HEK293T (cell line): Measurements from ENCODE around the gene IRF2.

ENCODE experiments used
- BHLHE40 ChIP-seq: fragments of 450-650 bp; IDR thresholded peaks from 2 replicates; pipeline ENCODE4 v1.6.1; 2016; ENCODE audit warnings: mild to moderate bottlenecking, moderate library complexity, borderline replicate concordance
- CTBP1 ChIP-seq: fragments of 450-650 bp; IDR thresholded peaks from 2 replicates; pipeline ENCODE4 v1.6.1; 2016; ENCODE audit warnings: borderline replicate concordance
- ELF4 ChIP-seq: fragments of 450-650 bp; IDR thresholded peaks from 2 replicates; pipeline ENCODE4 v1.6.1; 2017; ENCODE audit warnings: antibody characterized with exemption
- FOXA1 ChIP-seq: fragments of 450-650 bp; IDR thresholded peaks from 2 replicates; pipeline ENCODE4 v1.6.1; 2016; ENCODE audit warnings: mild to moderate bottlenecking
- FOXK2 ChIP-seq: fragments of 450-650 bp; IDR thresholded peaks from 2 replicates; pipeline ENCODE4 v1.6.1; 2016; ENCODE audit warnings: mild to moderate bottlenecking
- FOXM1 ChIP-seq: fragments of 450-650 bp; IDR thresholded peaks from 2 replicates; pipeline ENCODE4 v1.6.1; 2017; ENCODE audit warnings: mild to moderate bottlenecking, borderline replicate concordance
- L3MBTL2 ChIP-seq: fragments of 450-650 bp; conservative IDR thresholded peaks from 2 replicates; pipeline ENCODE4 v1.6.1; 2016; ENCODE audit warnings: mild to moderate bottlenecking
- NFRKB ChIP-seq: fragments of 450-650 bp; IDR thresholded peaks from 2 replicates; pipeline ENCODE4 v1.6.1; 2016; ENCODE audit warnings: mild to moderate bottlenecking, moderate library complexity
- SP1 ChIP-seq: fragments of 450-650 bp; IDR thresholded peaks from 2 replicates; pipeline ENCODE4 v1.6.1; 2017
- SUZ12 ChIP-seq: fragments of 450-650 bp; IDR thresholded peaks from 2 replicates; pipeline ENCODE4 v1.6.1; 2016; ENCODE audit warnings: mild to moderate bottlenecking
- TARDBP ChIP-seq: fragments of 450-650 bp; IDR thresholded peaks from 2 replicates; pipeline ENCODE4 v1.6.1; 2016
- TF ChIP-seq, protein P1 (sequence below): fragments of 450-650 bp; IDR thresholded peaks from 2 replicates; pipeline ENCODE4 v1.6.1; 2016

DNA sequence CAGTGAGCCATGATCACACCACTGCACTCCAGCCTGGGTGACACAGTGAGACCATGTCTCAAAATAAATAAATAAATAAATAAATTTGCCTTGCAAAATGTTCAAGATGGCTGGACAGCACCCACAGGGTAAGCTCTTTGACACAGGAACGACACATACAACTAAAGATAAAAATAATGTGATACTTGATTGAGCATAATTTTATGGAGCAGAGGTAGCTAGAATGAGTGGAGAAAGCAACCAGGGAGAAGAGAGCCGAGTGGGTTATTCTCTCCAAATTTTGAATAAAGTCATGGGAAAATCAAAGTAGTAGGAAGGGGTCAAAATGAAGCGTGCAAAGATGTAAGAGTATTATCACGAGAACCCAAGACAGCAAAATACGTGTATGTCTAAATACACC, 121.5 kb downstream of the IRF2 start:
- TF ChIP-seq, protein P1, sequence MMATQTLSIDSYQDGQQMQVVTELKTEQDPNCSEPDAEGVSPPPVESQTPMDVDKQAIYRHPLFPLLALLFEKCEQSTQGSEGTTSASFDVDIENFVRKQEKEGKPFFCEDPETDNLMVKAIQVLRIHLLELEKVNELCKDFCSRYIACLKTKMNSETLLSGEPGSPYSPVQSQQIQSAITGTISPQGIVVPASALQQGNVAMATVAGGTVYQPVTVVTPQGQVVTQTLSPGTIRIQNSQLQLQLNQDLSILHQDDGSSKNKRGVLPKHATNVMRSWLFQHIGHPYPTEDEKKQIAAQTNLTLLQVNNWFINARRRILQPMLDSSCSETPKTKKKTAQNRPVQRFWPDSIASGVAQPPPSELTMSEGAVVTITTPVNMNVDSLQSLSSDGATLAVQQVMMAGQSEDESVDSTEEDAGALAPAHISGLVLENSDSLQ, result no peak
- TF ChIP-seq FOXK2 (no peak), CTBP1 (no peak), SUZ12 (no peak), BHLHE40 (no peak), FOXM1 (no peak), FOXA1 (no peak), TARDBP (no peak), ELF4 (no peak), NFRKB (no peak), SP1 (no peak), L3MBTL2 (no peak)
